Measurements from ENCODE around the gene RMND1. TPM values are rescaled to one million over a fixed set of nuclear protein-coding genes. Genes with fewer than 3 reads are reported as not detected.
A peak's percentile ranks its signal among the peaks of the same experiment; 100 is the strongest.

RMND1 gene
- total and polyA plus RNA-seq, 2 of the 13 experiments (the other 11 are each of a cell fraction or from before 2014, with no cell fraction given): 34.0 to 72.5 TPM

- no peak for TF ChIP-seq NFAT5 (CRISPR knock-in tag; IDR thresholded peaks at IDR 0.05)
- no peak for TF ChIP-seq SALL2 (CRISPR knock-in tag; IDR thresholded peaks at IDR 0.05)
- TF ChIP-seq IKZF1 (IDR thresholded peaks at IDR 0.05): no peak
- TF ChIP-seq TSC22D2 (CRISPR knock-in tag; IDR thresholded peaks at IDR 0.05; ENCODE audit: borderline replicate concordance): no peak
- peak; percentile 74; the same call in 1 of the 2 replicates for TF ChIP-seq ZNF563 (CRISPR knock-in tag; IDR thresholded peaks at IDR 0.05)
- no peak for TF ChIP-seq NR2F1 (CRISPR knock-in tag; IDR thresholded peaks at IDR 0.05)
- TF ChIP-seq TP53 (CRISPR knock-in tag; conservative IDR thresholded peaks at IDR 0.05): no peak
- TF ChIP-seq NR1H2 (CRISPR knock-in tag; IDR thresholded peaks at IDR 0.05; ENCODE audit: borderline replicate concordance, low read depth): no peak
- no peak; the same call in 1 of the 2 replicates for TF ChIP-seq HOXD1 (CRISPR knock-in tag; IDR thresholded peaks at IDR 0.05)
- TF ChIP-seq ZFAT (CRISPR knock-in tag; conservative IDR thresholded peaks at IDR 0.05): no peak
- no peak for TF ChIP-seq MAFG (CRISPR knock-in tag; IDR thresholded peaks at IDR 0.05)
- TF ChIP-seq ZFP90 (CRISPR knock-in tag; IDR thresholded peaks at IDR 0.05; ENCODE audit: borderline replicate concordance): no peak
- no peak for TF ChIP-seq ZBED4 (CRISPR knock-in tag; IDR thresholded peaks at IDR 0.05; ENCODE audit: borderline replicate concordance)
- TF ChIP-seq TBL1XR1 (IDR thresholded peaks at IDR 0.05; ENCODE audit: borderline replicate concordance, low read length, partially characterized antibody): no peak
- TF ChIP-seq HNRNPL (IDR thresholded peaks at IDR 0.05; ENCODE audit: low read depth, low read length): no peak
- no peak for TF ChIP-seq REPIN1 (CRISPR knock-in tag; IDR thresholded peaks at IDR 0.05; ENCODE audit: borderline replicate concordance, low read depth)
- TF ChIP-seq ATAD3A (CRISPR knock-in tag; IDR thresholded peaks at IDR 0.05): no peak
- TF ChIP-seq, protein P1, sequence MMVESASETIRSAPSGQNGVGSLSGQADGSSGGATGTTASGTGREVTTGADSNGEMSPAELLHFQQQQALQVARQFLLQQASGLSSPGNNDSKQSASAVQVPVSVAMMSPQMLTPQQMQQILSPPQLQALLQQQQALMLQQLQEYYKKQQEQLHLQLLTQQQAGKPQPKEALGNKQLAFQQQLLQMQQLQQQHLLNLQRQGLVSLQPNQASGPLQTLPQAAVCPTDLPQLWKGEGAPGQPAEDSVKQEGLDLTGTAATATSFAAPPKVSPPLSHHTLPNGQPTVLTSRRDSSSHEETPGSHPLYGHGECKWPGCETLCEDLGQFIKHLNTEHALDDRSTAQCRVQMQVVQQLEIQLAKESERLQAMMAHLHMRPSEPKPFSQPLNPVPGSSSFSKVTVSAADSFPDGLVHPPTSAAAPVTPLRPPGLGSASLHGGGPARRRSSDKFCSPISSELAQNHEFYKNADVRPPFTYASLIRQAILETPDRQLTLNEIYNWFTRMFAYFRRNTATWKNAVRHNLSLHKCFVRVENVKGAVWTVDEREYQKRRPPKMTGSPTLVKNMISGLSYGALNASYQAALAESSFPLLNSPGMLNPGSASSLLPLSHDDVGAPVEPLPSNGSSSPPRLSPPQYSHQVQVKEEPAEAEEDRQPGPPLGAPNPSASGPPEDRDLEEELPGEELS (CRISPR knock-in tag; IDR thresholded peaks at IDR 0.05): no peak
- TF ChIP-seq ZNF251 (CRISPR knock-in tag; IDR thresholded peaks at IDR 0.05): no peak
Measured at GRCh38 chr6:151390851-151391470, 61.0 kb downstream of the RMND1 start (continued).

Data from HepG2 (cell line).